IMR-90 (cell line): Measurements from ENCODE around the gene ADIRF. TPM values are rescaled to one million over a fixed set of nuclear protein-coding genes. Genes with fewer than 3 reads are reported as not detected.

Experiments
- ATAC-seq: fragments of 200-7000 bp; cut with Tn5 transposase; 2 replicates; pipeline ENCODE4 v1.9.1; 2020; ENCODE audit warnings: low read depth, mild to moderate bottlenecking, moderate library complexity
- BruUV-seq: library from RNA; stranded (reverse); fragments of 400-500 nt; replicated peaks from 2 replicates; lab custom pipeline; 2021; lab: Mats Ljungman, UMichigan
- CTCF ChIA-PET: fragments of 300-600 bp; formaldehyde crosslinking; extraction: SDS; loops from one replicate; lab custom pipeline; 2021; ENCODE audit warnings: antibody characterized with exemption; lab: Yijun Ruan, JAX
- POLR2A ChIA-PET: fragments of 300-600 bp; sonication (Branson Sonifier 250); formaldehyde crosslinking; loops from one replicate; lab custom pipeline; 2022; ENCODE audit warnings: antibody characterized with exemption; ENCODE audit not compliant: unreplicated experiment; lab: Charles Lee
- DNase-seq: peaks from one replicate; pipeline ENCODE4 v3.0.0; 2013
- H2AFZ ChIP-seq: replicated peaks from 2 replicates; pipeline ENCODE3; 2013; ENCODE audit warnings: low read length, mild to moderate bottlenecking; ENCODE audit not compliant: poor library complexity
- H2AK5ac ChIP-seq: 2 replicates; pipeline ENCODE4 v1.6.1; 2013; ENCODE audit warnings: low read depth, low read length, inconsistent platforms
- H2AK9ac ChIP-seq: replicated peaks from 2 replicates; pipeline ENCODE3; 2013; ENCODE audit warnings: mild to moderate bottlenecking, low read depth, low read length, moderate library complexity; ENCODE audit not compliant: poor library complexity
- H2BK120ac ChIP-seq: 2 replicates; pipeline ENCODE4 v1.6.1; 2013; ENCODE audit warnings: low read depth, low read length, inconsistent platforms
- H2BK15ac ChIP-seq: 3 replicates; pipeline ENCODE4 v1.6.1; 2013; ENCODE audit warnings: low read depth, low read length, inconsistent platforms
- H2BK20ac ChIP-seq: 2 replicates; pipeline ENCODE4 v1.6.1; 2013; ENCODE audit warnings: low read depth, mild to moderate bottlenecking, inconsistent platforms, low read length, moderate library complexity
- H2BK5ac ChIP-seq: 2 replicates; pipeline ENCODE4 v1.6.1; 2013; ENCODE audit warnings: mild to moderate bottlenecking, low read depth, low read length, inconsistent platforms; ENCODE audit not compliant: poor library complexity, severe bottlenecking
- H3K14ac ChIP-seq: replicated peaks from 2 replicates; pipeline ENCODE4 v1.6.1; 2013; ENCODE audit warnings: low read depth, low read length, inconsistent platforms
- H3K18ac ChIP-seq: 2 replicates; pipeline ENCODE4 v1.6.1; 2013; ENCODE audit warnings: low read depth, low read length, control low read depth
- H3K23ac ChIP-seq: 2 replicates; pipeline ENCODE4 v1.6.1; 2013; ENCODE audit warnings: low read depth, low read length, inconsistent platforms
- H3K27ac ChIP-seq: 2 replicates; pipeline ENCODE4 v1.5.1; 2013; ENCODE audit warnings: mild to moderate bottlenecking, control low read depth, low read length; ENCODE audit not compliant: insufficient read depth
- H3K27me3 ChIP-seq: 2 replicates; pipeline ENCODE4 v1.6.1; 2013; ENCODE audit warnings: low read length; ENCODE audit not compliant: control insufficient read depth, insufficient read depth
- H3K36me3 ChIP-seq: 2 replicates; pipeline ENCODE4 v1.6.1; 2013; ENCODE audit warnings: low read length, mixed read lengths; ENCODE audit not compliant: control insufficient read depth, insufficient read depth
- H3K4ac ChIP-seq: 2 replicates; pipeline ENCODE4 v1.6.1; 2013; ENCODE audit warnings: low read depth, low read length, inconsistent platforms
- H3K4me1 ChIP-seq: 2 replicates; pipeline ENCODE4 v1.6.1; 2013; ENCODE audit warnings: low read length, mixed read lengths; ENCODE audit not compliant: control insufficient read depth, insufficient read depth
- H3K4me2 ChIP-seq: 2 replicates; pipeline ENCODE4 v1.6.1; 2013; ENCODE audit warnings: low read depth, mild to moderate bottlenecking, control low read depth, low read length, moderate library complexity
- H3K4me3 ChIP-seq: 2 replicates; pipeline ENCODE4 v1.5.1; 2013; ENCODE audit warnings: low read depth, mild to moderate bottlenecking, control low read depth, low read length, moderate library complexity; ENCODE audit not compliant: insufficient read depth
- H3K56ac ChIP-seq: 2 replicates; pipeline ENCODE4 v1.6.1; 2013; ENCODE audit warnings: low read length, inconsistent platforms; ENCODE audit not compliant: insufficient read depth; ENCODE audit errors: extremely low read depth
- H3K79me1 ChIP-seq, 2 experiments: 2 replicates each; pipeline ENCODE4 v1.6.1; 2013; ENCODE audit warnings: low read length in 2 of 2, inconsistent platforms in 1 of 2, low read depth in 1 of 2
- H3K9ac ChIP-seq: 2 replicates; pipeline ENCODE4 v1.6.1; 2013; ENCODE audit warnings: low read depth, low read length, control low read depth
- H3K9me1 ChIP-seq: 2 replicates; pipeline ENCODE4 v1.6.1; 2013; ENCODE audit warnings: low read length, inconsistent platforms; ENCODE audit not compliant: insufficient read depth
- H3K9me3 ChIP-seq: 2 replicates; pipeline ENCODE4 v1.6.1; 2013; ENCODE audit warnings: low read length; ENCODE audit not compliant: control insufficient read depth, insufficient read depth
- H4K20me1 ChIP-seq: 2 replicates; pipeline ENCODE4 v1.6.1; 2013; ENCODE audit warnings: low read length, inconsistent platforms; ENCODE audit not compliant: insufficient read depth
- H4K5ac ChIP-seq: 2 replicates; pipeline ENCODE4 v1.6.1; 2013; ENCODE audit warnings: mild to moderate bottlenecking, low read depth, low read length, control low read depth
- H4K8ac ChIP-seq, 2 experiments: 2 replicates each; pipeline ENCODE4 v1.6.1; 2013; ENCODE audit warnings: low read depth in 2 of 2, low read length in 2 of 2, control low read depth in 1 of 2, inconsistent platforms in 1 of 2
- H4K91ac ChIP-seq: 2 replicates; pipeline ENCODE4 v1.6.1; 2013; ENCODE audit warnings: low read depth, low read length, inconsistent platforms; ENCODE audit not compliant: insufficient read depth
- BHLHE40 ChIP-seq: fragments of 150-350 bp; IDR thresholded peaks from 2 replicates; pipeline ENCODE4 v1.6.1; 2016; ENCODE audit warnings: mild to moderate bottlenecking, low read depth, low read length
- CEBPB ChIP-seq: IDR thresholded peaks from 2 replicates; pipeline ENCODE4 v1.6.1; 2012; ENCODE audit warnings: low read depth, low read length, improper control_type of control experiment
- CHD1 ChIP-seq: IDR thresholded peaks from 2 replicates; pipeline ENCODE4 v1.6.1; 2012; ENCODE audit warnings: low read depth, low read length, improper control_type of control experiment
- FOS ChIP-seq: fragments of 150-350 bp; IDR thresholded peaks from 2 replicates; pipeline ENCODE4 v1.6.1; 2016; ENCODE audit warnings: low read depth, low read length
- MAFK ChIP-seq: IDR thresholded peaks from 2 replicates; pipeline ENCODE4 v1.6.1; 2012; ENCODE audit warnings: low read depth, low read length, improper control_type of control experiment
- MAZ ChIP-seq: IDR thresholded peaks from 2 replicates; pipeline ENCODE4 v1.6.1; 2012; ENCODE audit warnings: low read depth, mild to moderate bottlenecking, low read length, improper control_type of control experiment, moderate library complexity, borderline replicate concordance
- MXI1 ChIP-seq: IDR thresholded peaks from 2 replicates; pipeline ENCODE4 v1.6.1; 2012; ENCODE audit warnings: low read depth, mild to moderate bottlenecking, low read length, moderate library complexity, borderline replicate concordance
- NFE2L2 ChIP-seq: fragments of 150-350 bp; IDR thresholded peaks from 2 replicates; pipeline ENCODE4 v1.6.1; 2016; ENCODE audit warnings: low read depth, mild to moderate bottlenecking, low read length
- POLR2A ChIP-seq: IDR thresholded peaks from 2 replicates; pipeline ENCODE4 v1.6.1; 2012; ENCODE audit warnings: mild to moderate bottlenecking, low read depth, low read length
- RAD21 ChIP-seq: IDR thresholded peaks from 2 replicates; pipeline ENCODE4 v1.6.1; 2012; ENCODE audit warnings: low read length, improper control_type of control experiment
- RCOR1 ChIP-seq: IDR thresholded peaks from 2 replicates; pipeline ENCODE4 v1.6.1; 2012; ENCODE audit warnings: mild to moderate bottlenecking, low read length, improper control_type of control experiment; ENCODE audit not compliant: insufficient replicate concordance
- RFX5 ChIP-seq: IDR thresholded peaks from 2 replicates; pipeline ENCODE4 v1.8.0; 2012; ENCODE audit warnings: low read depth, mild to moderate bottlenecking, low read length, moderate library complexity
- SMC3 ChIP-seq: fragments of 150-350 bp; IDR thresholded peaks from 2 replicates; pipeline ENCODE4 v1.6.1; 2016; ENCODE audit warnings: low read depth, mild to moderate bottlenecking, antibody characterized with exemption, low read length, moderate library complexity
- WGBS, 2 experiments: methylation state at CpG; one replicate each; pipeline versions ENCODE4 v1.1.5 to v1.1.7; 2013; ENCODE audit warnings: missing lambda C conversion rate in 2 of 2; ENCODE audit not compliant: insufficient read length in 1 of 2; ENCODE audit errors: extremely low coverage in 2 of 2; 5-methylcytosine and 5-hydroxymethylcytosine counted together
- dilution Hi-C: fragments of 300-500 bp; cut with HindIII; formaldehyde crosslinking; loops from one replicate; pipeline ENCODE4 v1.14.3; 2018; ENCODE audit warnings: low sequenced_read_pairs; ENCODE audit not compliant: unreplicated experiment
- in situ Hi-C: fragments of 300-500 bp; cut with MboI; formaldehyde crosslinking; loops from 3 replicates; pipeline ENCODE4 v1.14.3; 2019; ENCODE audit warnings: low sequenced_read_pairs, inconsistent platforms, mixed read lengths
- intact Hi-C: fragments of 100-400 bp; cut with micrococcal nuclease; formaldehyde crosslinking; loops from 2 replicates; pipeline ENCODE4 v1.10.0; 2022
- polyA plus RNA-seq, 3 experiments: library from polyadenylated mRNA; depleted of rRNA; stranded (reverse); fragments of >200 nt; gene quantifications; 2 replicates each; pipeline ENCODE4 v1.2.3, GENCODE V29; 2012; ENCODE audit warnings: low replicate concordance in 1 of 3
- total RNA-seq: library from RNA; depleted of rRNA; stranded (reverse); fragments of >200 nt; gene quantifications from 2 replicates; pipeline ENCODE4 v1.2.3, GENCODE V29; 2012
- TF ChIP-seq, protein P1 (sequence below): fragments of 150-350 bp; IDR thresholded peaks from 2 replicates; pipeline ENCODE4 v1.6.1; 2017; ENCODE audit warnings: mild to moderate bottlenecking, antibody characterized with exemption, low read length, low read depth
- TF ChIP-seq, protein P2 (sequence below): conservative IDR thresholded peaks from 2 replicates; pipeline ENCODE4 v1.5.1; 2012; ENCODE audit warnings: mild to moderate bottlenecking, low read depth, low read length, improper control_type of control experiment
- TF ChIP-seq, protein P3 (sequence below): fragments of 150-350 bp; IDR thresholded peaks from 2 replicates; pipeline ENCODE4 v1.6.1; 2016; ENCODE audit warnings: low read depth, mild to moderate bottlenecking, low read length, moderate library complexity, borderline replicate concordance

Gene ADIRF
- total and polyA plus RNA-seq, 2 of the 4 experiments (the other 2 are of a cell fraction): 2.3 to 7.2 TPM

DNA sequence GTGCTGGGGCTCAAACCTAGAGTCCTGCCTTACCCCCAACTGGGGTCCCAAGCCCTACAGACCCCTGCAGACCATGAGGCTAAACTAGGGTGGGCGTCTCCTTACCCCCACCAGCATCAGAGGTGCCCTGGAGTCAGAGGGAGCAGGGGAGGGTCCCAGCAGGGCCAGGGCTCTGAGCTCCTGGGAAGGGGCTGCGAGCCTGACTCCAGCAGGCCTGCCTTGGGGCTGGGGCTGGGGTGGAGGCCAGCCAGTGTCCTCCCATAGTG, 8.6 kb upstream of the ADIRF start:
- H3K56ac ChIP-seq: peak overlapping the region; percentile 8; the same call in 1 of the 2 replicates
- intact Hi-C loops: no loop called here
- H2AK9ac ChIP-seq: peak overlapping the region; percentile 99
- DNase-seq (no peak), ATAC-seq (no peak)
- H3K23ac ChIP-seq: no peak overlapping the region
- BruUV-seq: no TSS peak
- H3K4me3 ChIP-seq: no peak overlapping the region
- 71% methylated on average over 1 of the region's 2 CpGs; no CpG with 5 or more reads in 1 of the 2 experiments for WGBS, 2 experiments
- no peak for TF ChIP-seq RAD21
- no peak for TF ChIP-seq RCOR1
- TF ChIP-seq MXI1: no peak
- TF ChIP-seq MAFK: no peak
- TF ChIP-seq, protein P1, sequence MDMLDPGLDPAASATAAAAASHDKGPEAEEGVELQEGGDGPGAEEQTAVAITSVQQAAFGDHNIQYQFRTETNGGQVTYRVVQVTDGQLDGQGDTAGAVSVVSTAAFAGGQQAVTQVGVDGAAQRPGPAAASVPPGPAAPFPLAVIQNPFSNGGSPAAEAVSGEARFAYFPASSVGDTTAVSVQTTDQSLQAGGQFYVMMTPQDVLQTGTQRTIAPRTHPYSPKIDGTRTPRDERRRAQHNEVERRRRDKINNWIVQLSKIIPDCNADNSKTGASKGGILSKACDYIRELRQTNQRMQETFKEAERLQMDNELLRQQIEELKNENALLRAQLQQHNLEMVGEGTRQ: no peak
- TF ChIP-seq FOS: no peak
- TF ChIP-seq CEBPB: no peak
- TF ChIP-seq MAZ: no peak
- TF ChIP-seq SMC3: no peak
- no peak for TF ChIP-seq RFX5
- TF ChIP-seq, protein P2, sequence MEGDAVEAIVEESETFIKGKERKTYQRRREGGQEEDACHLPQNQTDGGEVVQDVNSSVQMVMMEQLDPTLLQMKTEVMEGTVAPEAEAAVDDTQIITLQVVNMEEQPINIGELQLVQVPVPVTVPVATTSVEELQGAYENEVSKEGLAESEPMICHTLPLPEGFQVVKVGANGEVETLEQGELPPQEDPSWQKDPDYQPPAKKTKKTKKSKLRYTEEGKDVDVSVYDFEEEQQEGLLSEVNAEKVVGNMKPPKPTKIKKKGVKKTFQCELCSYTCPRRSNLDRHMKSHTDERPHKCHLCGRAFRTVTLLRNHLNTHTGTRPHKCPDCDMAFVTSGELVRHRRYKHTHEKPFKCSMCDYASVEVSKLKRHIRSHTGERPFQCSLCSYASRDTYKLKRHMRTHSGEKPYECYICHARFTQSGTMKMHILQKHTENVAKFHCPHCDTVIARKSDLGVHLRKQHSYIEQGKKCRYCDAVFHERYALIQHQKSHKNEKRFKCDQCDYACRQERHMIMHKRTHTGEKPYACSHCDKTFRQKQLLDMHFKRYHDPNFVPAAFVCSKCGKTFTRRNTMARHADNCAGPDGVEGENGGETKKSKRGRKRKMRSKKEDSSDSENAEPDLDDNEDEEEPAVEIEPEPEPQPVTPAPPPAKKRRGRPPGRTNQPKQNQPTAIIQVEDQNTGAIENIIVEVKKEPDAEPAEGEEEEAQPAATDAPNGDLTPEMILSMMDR: no peak
- no peak for TF ChIP-seq BHLHE40
- TF ChIP-seq POLR2A: no peak
- TF ChIP-seq, protein P3, sequence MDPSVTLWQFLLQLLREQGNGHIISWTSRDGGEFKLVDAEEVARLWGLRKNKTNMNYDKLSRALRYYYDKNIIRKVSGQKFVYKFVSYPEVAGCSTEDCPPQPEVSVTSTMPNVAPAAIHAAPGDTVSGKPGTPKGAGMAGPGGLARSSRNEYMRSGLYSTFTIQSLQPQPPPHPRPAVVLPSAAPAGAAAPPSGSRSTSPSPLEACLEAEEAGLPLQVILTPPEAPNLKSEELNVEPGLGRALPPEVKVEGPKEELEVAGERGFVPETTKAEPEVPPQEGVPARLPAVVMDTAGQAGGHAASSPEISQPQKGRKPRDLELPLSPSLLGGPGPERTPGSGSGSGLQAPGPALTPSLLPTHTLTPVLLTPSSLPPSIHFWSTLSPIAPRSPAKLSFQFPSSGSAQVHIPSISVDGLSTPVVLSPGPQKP: no peak
- TF ChIP-seq CHD1: no peak
- no peak for TF ChIP-seq NFE2L2
- peaks cover 12% of the 10 kb centered on the region for H3K9me1 ChIP-seq
- peak overlapping the region; percentile 98 for H2BK120ac ChIP-seq
- no peaks in the 10 kb centered on the region for H3K27me3 ChIP-seq
- H3K79me1 ChIP-seq: peaks cover 0 to 13% of the 10 kb centered on the region in 2 experiments; a peak in 1 of 4 replicates
- dilution Hi-C loops: no loop called here
- peak overlapping the region; percentile 98 for H2AK5ac ChIP-seq
- peak overlapping the region; percentile 97 for H3K4ac ChIP-seq
- no peak overlapping the region; the same call in 1 of the 2 replicates for H3K27ac ChIP-seq
- H3K9ac ChIP-seq: no peak overlapping the region
- no peaks in the 10 kb centered on the region for H4K20me1 ChIP-seq
- peak overlapping the region; percentile 89 to 96; a peak in 3 of 4 replicates for H4K8ac ChIP-seq
- H3K36me3 ChIP-seq: no peaks in the 10 kb centered on the region
- peak overlapping the region; percentile 72 for H4K5ac ChIP-seq
- peaks cover 14% of the 10 kb centered on the region for H3K4me1 ChIP-seq
- peak overlapping the region; percentile 75 for H3K14ac ChIP-seq
- H2AFZ ChIP-seq: peak overlapping the region; percentile 92
- H3K4me2 ChIP-seq: no peak overlapping the region
- ChIA-PET CTCF (interaction anchor here (0.9 kb wide), 1 partner anchor 271 kb away, joined by 3 read pairs; no protein-coding TSS in a partner anchor), POLR2A (no interaction called here)
- in situ Hi-C loops: no loop called here
- peak overlapping the region; percentile 80; the same call in 2 of the 3 replicates for H2BK15ac ChIP-seq
- H4K91ac ChIP-seq: peak overlapping the region; percentile 96
- H3K9me3 ChIP-seq: no peaks in the 10 kb centered on the region
- H2BK20ac ChIP-seq: peak overlapping the region; percentile 77
- peak overlapping the region; percentile 25 for H2BK5ac ChIP-seq
- peak overlapping the region; percentile 19; the same call in 1 of the 2 replicates for H3K18ac ChIP-seq
